AG08395 (cell line): ENCODE data around the gene CEP72.
A peak's percentile ranks its signal among the peaks of the same experiment; 100 is the strongest.
"Not testable (repeated sequence)": the region's sequence is repeated elsewhere in the genome, so short reads cannot be mapped to it uniquely, and the experiment has no call there.

Experiments used
- DNase-seq: peaks from one replicate; pipeline ENCODE4 v3.0.0; 2012; ENCODE audit warnings: mixed read lengths, low spot score

Gene CEP72

DNA sequence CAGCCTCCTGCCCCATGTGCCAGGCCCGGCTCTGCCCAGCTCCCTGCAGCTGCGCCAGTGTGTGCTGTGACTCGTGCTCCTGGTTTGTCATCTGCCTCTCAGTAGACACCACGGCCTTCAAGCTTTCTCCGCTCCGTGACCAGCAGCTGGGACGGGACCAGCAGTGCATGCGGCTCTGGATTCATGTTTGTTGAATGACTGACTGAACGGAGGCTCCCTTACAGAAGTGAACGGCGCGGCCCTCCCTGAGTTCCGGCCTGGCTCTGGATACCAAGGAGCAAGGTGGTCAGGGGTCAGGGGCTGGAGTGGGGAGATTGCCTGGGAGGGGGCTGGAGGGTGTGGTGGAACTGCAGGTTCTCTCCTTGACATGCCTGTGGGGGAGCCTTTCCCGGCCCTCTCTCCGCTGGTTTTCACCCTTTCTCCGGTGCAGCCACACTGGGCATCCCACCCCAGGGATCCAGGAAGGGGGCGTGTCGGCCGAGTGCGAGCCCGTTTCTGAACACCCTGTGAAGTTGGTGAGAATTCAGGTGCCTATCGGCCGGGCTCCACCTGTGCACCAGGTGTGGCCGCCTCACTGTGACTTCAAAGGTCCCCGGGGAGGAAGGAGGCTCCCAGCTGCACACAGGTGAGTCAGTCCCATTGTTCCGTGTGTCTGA, 11.1 kb upstream of the CEP72 start:
- DNase-seq: no peak

DNA sequence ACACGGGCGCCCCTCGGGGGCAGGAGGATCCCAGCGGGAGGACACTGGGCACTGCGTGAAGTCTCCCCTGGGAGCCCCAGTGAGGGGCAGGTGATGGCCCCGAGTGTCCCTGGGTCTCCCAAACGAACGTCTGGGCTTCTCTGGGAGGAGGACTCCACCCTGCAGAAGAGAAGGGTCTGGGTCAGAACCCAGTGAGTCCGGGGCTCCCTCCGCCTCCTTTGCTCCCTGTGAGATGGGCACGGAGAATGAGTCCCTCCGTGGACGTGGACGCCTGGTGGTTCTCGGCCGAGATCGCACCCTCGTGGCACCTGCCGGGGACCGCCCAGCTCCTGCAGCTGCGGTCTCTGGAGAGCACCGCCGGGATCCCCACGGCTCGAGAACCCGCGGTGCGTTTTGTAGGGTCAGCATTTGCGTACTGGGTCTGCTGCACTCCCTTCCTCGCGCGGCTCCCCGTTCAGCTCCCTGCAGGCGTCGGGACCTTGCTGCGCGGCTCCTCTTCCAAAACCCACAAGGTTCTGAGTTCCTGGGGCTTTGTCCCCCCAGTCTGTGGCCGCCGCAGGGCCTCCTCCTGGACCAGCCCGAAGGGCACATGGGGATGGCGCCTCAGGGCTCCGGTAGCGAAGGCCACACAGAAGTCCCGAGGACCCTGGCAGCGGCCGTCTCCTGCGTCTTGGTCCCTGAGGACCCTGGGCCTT, 10.2 kb upstream of the CEP72 start:
- DNase-seq: no peak

DNA sequence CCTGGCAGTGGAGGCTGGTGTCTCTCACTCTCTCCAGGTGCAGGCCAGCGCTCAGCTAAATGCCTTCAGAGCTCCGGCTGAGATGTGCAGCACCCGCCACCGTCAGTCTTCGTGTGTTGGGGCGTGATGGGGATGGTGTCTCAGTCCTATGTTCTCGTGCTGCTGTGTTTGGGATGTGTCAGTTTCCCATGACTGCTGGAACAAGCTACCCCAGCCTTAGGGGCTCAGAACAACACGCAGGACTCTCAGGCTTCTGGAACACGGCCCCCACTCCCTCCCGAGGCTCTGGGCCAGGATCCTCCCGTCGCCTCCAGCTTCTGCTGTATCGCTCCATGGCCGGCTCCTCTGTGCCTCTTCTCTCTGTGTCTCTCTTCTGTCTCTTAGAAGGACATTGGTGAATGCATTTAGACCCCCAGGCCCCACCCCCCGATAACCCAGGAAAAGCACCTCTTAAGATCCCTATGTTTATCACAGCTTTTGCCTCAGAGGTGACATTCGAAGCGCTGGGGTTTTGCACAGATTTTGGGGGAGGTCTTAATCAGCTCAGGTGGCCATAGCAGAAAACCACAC, 9.6 kb upstream of the CEP72 start:
- no peak for DNase-seq

DNA sequence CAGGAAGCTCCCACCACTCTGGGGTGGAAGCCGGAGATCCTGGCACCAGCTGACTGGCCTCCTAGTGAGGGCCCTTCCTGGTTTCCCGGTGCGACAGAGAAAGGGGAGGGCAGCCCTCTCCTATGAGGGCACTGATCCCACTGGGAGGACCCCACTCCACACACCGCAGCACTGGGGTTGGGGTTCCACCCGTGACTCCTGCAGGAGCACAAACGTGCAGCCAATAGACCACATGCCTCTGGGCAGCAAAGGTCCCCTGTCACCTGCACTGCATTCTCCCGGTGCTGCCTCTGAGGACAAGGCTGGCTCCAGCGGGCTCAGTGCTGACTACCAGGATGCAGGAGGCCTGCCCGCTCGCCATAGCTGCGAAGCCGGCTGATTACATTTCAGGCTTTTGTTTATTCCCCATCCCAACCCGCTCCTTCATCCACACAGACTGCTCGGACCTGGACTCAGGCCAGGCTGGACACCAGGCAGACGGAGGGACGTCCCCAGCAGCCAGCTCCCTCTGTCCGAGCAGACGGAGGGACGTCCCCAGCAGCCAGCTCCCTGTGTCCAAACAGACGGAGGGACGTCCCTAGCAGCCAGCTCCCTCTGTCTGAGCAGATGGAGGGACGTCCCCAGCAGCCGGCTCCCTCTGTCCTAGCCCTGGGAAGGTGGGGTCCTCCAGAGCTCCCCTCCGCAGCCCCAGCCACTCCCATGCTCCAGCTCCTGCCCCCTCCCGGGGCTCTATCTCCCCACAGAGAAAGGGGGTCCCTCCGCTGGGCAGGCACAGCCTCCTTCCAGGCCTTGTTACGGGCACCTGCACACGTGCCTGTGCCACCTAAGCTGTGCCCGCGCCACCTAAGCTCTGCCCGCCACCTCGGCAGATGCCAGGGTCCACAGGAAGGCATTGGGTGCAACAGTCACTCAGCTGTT, 8.8 kb upstream of the CEP72 start:
- no peak for DNase-seq

DNA sequence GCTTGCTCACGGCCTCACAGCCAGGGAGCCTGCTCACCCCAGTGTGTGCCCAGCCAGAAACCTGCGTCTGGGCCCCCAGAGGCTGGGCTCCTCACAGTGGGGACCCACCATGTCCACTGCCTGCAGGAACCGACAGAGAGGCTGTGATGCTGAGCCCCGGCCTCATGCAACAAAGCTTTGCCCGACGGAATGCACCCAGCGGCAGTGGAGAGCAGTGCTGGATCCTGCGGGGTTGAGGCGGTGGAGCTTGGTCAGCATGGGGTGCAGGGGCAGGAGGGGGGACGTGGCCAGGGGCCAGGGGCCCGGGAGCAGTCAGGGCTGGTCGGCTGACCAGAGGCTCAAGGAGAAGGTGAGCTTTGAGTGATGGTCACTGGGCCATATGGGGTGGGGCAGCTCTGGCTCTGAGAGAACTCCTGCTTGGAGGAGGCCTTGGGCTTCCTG, 7.7 kb upstream of the CEP72 start:
- DNase-seq: no peak

DNA sequence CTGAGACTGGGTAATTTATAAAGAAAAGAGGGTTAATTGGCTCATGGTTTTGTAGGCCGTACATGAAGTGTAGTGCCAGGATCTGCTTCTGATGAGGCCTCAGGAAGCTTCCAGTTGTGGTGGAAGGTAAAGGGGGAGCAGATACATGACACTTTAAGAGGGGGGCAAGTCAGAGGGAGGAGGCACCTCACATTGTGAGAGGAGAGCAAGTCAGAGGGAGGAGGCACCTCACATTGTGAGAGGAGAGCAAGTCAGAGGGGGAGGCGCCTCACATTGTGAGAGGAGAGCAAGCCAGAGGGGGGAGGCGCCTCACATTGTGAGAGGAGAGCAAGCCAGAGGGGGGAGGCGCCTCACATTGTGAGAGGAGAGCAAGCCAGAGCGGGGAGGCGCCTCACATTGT, 7.0 kb upstream of the CEP72 start:
- DNase-seq: not testable (repeated sequence)

DNA sequence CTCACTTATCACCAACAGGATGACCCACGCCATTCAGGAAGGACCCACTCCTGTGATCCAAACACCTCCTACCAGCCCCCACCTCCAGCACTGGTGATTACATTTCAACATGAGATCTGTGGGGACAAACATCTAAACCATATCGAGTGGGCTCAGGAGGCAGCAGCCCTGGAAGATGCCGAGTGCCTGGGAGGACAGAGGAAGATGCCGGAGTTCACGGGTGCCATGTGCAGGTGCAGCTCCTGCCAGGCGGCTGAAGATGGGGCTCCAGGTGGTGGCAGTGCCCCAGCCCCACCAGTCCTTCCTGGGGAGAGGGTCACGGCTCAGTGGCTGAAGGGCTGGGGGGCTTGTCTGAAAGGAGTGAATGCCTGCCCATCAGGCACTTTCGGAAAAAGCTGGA, 6.1 kb upstream of the CEP72 start:
- no peak for DNase-seq

DNA sequence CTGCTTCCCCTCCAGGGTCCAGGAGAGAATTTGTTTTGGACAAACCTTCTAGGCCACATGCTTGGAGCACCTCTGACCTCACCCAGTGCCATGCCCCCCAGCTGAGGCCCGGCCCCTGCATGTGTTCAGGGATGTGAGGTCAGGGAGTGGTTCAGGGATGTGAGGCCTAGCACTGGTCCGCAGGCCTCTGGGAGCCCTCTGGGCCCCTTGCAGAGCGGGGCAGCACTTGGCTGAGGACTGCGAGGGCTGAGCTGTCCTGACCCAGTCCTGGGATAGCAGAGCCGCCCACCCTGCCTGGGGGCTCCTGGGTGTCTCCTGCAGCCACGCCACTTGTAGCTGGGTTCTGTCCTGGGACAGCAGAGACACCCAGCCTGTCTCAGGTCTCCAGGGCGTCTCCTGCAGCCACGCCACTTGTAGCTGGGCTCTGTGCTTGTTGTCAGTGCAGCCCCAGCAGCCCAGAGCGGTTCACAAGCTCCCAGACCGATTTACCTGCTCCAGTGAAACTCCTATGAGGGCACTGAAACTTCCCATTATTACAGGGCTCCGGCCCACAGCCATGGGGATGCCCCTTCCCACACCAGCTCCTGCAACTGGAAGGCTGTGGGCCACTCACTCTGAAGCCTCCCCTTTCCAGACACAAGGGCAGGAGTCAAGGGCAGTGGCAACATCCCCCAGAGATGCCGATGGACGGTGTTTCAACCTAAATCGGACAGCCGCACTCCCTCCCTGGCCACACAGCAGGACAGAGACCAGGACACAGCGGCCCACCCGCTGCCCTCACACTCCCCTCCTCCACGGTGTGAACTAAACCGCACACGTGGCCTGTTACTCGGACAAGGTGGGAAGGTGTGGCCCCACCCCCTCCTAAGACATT, 5.4 kb upstream of the CEP72 start:
- no peak for DNase-seq

DNA sequence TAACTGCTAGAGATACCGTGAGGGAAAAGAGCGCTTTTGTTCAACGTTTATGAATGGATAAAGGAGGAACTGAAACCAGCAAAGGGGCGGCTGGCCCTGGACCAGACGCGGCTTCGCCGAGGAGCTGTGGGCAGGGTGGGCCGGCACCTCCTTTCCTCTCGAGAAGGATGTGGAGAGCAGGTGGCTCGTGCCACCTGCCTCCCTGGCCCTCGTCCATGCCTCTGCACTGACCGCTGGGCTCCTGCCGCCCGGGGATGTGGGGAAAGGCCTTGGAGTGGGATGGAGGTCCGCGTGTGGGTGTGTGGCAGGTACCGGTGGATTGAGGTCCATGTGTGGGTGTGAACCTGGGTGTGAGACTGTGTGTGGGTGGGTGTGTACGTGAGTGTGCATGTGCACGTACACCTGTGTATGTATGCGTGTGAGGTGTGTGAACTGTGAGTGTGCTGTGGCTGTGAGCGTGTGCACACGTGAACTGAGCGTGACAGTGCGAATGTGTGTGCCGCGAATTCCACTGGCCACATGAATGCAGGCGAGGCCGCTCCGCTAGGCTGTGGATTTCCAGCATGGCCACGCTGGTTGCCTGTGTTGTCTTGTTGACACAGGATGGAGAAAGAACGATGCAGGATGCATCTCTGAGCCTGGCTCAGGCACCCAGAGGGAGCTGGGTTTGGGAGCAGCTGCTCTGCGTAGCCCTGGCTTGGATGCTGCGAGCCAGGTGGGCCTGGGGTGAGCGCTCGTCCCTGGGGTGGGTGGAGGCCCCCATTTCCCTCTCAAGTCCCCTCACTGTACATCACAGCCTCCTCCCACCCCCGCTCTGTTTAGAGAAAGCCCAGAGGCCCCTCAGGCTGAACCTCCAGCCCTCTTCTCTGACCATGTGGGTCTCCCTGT, 4.4 kb upstream of the CEP72 start:
- DNase-seq: no peak

DNA sequence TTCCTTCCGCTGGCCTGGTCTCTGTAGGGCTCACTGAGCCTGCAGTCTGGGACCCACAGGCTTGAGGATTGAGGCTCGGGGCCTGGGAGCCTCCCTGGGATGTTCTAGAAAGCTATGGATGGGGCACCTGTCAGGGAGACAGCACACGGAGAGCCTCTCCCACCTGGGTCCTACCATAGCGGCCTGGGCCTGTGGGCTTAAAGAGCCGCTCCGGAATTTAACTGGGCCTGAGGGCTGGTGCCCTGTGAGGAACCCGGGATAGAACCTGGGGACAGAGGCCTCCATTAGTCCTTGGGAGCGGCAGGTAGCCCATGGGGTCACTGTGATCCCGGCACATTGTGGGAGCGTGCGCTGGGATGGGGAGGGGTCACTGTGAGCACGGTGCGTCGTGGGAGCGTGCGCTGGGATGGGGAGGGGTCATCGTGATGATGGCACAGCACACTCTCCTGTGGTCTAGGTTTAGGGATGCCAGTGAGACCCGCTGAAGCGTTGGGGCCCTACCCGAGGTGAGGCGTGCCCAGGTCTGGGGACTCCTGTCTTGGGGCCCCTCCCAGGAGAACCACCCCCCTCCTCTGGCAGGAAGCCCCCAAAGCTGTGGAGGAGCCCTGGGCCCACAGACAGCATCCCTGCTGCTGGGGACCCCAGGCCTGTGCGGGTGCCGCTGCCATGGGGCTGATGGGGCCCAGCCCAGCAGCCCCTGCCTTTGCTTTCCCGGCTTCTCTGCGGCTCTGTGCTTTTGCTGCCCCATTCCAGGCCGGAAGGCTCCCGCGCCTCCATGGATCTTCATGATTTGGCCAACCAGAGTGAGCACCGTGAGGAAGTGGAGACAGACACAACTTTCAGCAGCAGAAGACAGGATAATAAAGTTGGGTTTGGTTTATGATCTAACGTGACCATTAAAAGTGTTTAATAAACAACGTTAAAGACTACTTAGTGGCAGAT, 3.4 kb upstream of the CEP72 start:
- DNase-seq: no peak

DNA sequence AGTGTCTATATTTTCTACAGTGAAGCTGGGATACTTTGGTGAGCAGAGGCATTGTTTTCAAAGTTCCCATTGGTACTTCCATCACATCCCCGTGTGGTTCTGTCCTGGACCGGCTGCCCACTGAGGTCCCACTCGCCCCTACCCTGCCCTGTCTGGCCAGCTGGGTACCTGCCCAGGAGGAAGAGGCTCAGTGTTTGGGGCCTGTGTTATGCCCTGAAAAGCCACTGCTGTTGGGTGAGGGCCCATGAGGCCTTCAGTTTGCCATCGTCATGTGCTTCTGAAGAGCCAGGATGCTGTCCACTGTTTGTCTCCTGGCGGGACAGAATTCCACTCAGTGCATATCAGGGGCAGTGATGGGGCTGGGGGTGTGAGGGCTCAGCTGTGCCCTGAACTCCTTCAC, 2.6 kb upstream of the CEP72 start:
- no peak for DNase-seq

DNA sequence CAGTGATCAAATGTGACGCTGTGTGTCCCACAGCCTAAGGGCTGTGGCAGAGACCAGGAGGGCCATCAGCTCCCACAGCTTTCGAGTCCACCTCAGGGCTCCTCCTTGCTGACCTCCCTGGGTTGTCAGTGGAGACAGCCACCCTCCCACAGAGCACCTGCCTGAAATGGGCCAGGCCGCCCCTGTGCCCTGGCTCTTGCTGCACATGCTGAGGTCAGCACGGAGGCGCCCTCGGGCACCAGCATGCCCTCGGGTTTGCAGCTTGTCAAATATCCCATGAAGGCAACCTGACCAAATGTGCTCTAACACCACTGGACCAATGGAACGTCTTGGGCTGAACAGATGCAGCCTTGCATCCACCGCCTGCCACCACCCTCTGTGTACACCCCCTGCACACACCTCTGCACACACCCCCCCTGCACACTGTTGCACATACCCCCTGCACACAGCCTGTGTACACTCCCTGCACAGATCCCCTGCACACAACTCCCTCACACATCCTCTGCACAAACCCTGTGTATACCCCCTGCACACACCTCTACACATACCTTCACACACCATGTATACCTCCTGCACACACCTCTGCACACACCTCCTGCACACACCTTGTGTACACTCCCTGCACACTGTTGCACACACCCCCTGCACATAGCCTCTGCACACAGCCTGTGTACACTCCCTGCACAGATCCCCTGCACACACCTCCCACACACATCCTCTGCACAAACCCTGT, 2.0 kb upstream of the CEP72 start:
- no peak for DNase-seq

DNA sequence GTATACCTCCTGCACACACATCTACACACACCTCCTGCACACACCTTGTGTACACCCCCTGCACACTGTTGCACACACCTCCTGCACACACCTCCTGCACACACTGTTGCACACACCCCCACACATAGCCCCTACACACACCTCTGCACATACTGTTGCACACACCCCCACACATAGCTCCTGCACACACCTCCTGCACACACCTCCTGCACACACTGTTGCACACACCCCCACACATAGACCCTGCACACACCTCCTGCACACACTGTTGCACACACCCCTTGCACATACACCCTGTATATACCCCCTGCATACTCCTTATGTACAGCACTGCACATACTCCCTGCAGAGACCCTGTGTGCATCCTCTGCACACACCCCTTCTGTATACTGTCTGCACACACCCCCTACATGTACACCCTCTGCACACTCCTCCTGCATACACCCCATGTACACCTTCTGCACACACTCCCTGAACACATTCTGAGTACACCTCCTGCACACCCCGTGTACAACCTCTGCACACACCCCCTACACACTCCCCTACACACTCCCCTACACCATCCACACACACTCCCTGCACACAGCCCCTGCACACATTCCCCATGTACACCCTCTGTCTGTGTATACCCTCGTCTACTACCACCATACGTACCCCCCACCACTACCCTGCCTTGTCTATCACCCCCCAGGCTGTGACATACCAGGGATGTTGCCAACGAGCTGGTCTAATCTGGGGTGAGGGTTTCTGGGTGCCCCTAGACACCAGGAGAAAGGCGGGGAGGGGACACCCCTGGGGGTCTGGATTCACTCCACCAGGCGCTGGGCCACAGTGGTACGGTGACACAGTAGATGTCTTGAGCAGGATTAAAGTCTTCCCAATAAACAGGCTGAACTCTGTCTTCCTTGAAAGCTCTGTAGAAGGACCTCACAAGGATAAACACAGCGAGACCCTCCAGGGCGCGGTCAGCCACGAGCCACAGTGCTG, 1.1 kb upstream of the CEP72 start:
- no peak for DNase-seq

DNA sequence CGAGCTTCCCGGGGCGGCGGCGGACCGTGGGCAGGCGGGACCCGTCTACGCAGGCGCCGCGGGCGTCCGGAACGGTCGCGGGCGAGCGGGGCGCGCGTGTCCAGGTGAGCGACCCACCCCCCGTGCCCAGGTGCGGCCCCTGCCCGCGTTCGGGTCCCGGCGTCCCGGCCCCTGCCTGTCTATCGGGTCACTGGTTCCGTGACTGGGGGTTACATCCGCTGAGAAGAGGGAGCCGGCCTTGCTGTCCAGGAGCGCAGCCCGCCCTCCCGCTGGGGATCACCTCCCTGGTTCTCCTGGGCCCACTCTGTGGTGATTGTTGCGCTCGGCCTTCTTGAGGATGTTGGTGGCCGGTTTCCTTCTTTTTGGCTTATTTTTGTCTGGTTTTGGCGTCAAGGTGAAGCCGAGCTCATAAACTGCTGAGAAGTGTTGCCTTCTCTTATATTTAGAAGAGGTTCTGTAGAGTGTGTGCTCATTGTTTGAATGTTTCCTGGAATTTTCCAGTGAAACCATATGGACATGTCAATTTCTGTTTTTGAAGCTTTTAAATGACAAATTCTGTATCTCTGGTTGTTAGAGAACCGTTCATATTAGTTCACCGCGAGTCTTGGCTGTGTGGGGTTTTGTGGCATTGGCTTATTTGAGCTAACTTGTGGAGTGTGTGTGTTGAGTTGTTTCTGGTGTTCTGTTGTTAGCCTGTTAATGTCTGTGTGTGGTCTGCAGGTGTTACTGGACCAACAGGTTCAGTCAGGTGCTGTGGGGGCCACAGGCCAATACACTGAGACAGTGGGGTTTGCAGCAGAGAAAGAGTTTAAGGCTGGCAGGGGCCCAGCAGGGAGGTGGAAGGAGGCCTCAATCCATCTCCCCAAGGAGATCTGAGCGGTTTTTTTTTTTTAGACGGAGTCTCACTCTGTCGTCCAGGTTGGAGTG, 621 bp downstream of the CEP72 start:
- DNase-seq: peak; percentile 31

DNA sequence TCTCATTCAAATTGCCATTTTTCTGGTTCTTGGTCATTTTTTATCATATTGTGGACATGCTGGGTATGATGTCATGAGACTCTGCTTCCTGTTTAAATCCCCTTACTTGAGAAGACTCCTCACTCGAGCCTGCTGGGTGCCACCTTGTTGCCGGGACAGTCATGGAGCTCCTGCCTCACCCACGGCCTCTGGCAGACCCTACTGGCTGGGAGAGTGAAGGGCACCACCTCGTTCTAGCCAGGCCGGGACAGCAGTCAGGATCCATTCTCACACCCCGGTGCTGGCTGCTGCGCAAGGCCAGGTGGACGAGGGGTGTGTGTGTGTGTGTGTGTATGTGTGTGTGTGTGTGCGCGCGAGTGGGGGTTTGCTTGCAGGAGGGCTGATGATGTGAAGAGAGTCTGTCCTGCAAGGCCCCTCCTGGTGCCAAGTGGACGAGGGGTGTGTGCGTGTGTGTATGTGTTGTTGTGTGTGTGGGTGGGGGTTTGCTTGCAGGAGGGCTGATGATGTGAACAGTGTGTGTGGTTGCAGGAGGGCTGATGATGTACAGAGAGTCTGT, 4.4 kb downstream of the CEP72 start:
- DNase-seq: no peak

DNA sequence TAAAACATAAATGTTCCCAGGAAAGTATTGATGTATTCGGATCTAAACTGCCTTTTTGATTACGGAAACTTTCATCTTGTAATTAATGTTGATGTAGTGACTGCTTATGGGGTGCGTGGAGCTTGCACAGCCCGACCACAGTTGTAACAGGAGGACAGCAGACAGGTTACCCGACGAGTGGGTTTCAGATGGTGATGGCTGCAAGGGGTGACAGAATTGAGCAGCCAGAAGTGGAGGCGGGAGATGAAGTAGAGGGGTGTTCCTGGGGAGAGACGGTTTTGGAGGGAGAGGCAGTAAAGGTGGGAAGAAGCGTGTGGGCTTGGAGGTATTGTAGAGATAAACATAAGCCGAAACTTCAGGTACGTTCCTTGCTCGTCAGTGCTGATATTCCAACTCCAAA, 5.8 kb downstream of the CEP72 start:
- no peak for DNase-seq
